ENCODE data around the gene CREB5.

DNA sequence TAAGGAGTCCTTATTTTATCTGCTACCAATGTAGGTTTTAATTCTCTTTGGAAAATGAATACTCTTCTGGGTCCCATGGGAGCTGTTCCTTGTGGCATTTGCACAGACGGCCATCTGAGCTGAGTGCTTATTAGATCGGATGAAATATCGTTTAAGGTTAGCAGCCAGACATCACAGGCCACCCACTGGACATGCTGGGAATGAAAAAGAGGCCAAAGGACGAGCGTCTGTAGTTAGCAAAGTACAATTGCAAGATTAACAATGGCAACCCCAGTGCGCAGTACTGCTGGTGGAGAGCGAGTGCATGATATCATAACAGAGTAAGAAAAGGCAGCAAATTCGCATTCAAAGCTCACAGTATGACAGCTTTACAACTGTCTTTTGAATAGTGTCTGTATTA, 28.3 kb upstream of the CREB5 start:
- TF ChIP-seq POLR2A (IDR thresholded peaks at IDR 0.05) (no peak), POLR2AphosphoS5 (IDR thresholded peaks at IDR 0.05) (no peak)

Measured in spleen (tissue), 3 donors.